Heart left ventricle (tissue), 13 donors: ENCODE measurements around the gene CCPG1.

Experiments used
- CTCF ChIP-seq, 12 donors: fragments of 200-600 bp; sonication (generic) in 4 of 12; IDR thresholded peaks; one replicate each; pipeline versions ENCODE4 v1.5.0 to v1.8.0; 2018 to 2022; ENCODE audit warnings: antibody characterized with exemption in 12 of 12, mild to moderate bottlenecking in 5 of 12
- POLR2A ChIP-seq, 2 donors: fragments of 450-650 bp; IDR thresholded peaks; one replicate each; pipeline ENCODE4 v1.6.1; 2017; ENCODE audit warnings: antibody characterized with exemption in 2 of 2, mild to moderate bottlenecking in 2 of 2, moderate library complexity in 2 of 2
- donor health status: ischemic (EF 13 %, LVEDD 7.1; RV severe dilation, severe dysfunction).
- donor health status: DM: no; HTN: yes; CAD: no.
- donor health status: DM: no; HTN: no; CAD: no.
- donor health status: ischemic (EF 25% LVEDD 6.9; RV normal size, moderate dysfunction).
- donor health status: ischemic (EF 25% LVEDD 5.7; RV mildly dilated, moderate dysfunction).
- donor health status: ischemic (EF 35%, LVEDD 5.7; RV mildly dilated, moderate dysfunction).
- donor health status: nonischemic (EF 11% LVEDD 7.7; RV severe dilation, severe dysfunction).
- donor health status: DM: yes; HTN: yes; CAD: no.
- donor health status: PGD.
- donor health status: ischemic (EF 29% LVEDD 5.4; RV normal size, mild dysfunction).
- donor health status: nonischemic (EF 23%, LVEDD 6.1; RV moderate dilation, normal function).

- TF ChIP-seq POLR2A (IDR thresholded peaks at IDR 0.05) (no peak), CTCF (IDR thresholded peaks at IDR 0.05) (no peak)
Measured at GRCh38 chr15:55348281-55348778, 59.8 kb downstream of the CCPG1 start.
